ENCODE data around the gene KLLN.
"Not testable (repeated sequence)": the region's sequence is repeated elsewhere in the genome, so short reads cannot be mapped to it uniquely, and the experiment has no call there.

The KLLN gene

GRCh38 chr10:87838650-87839049 is 24.7 kb downstream of the KLLN start:
- no peak for FAIRE-seq

GRCh38 chr10:87837445-87837844 is 25.9 kb downstream of the KLLN start:
- no peak for FAIRE-seq

- no peak for FAIRE-seq
Observed at GRCh38 chr10:87836098-87836497, 27.2 kb downstream of the KLLN start.

GRCh38 chr10:87829986-87830729 is 33.2 kb downstream of the KLLN start:
- FAIRE-seq: no peak

- not testable (repeated sequence) for FAIRE-seq
Observed at GRCh38 chr10:87829051-87829450, 34.3 kb downstream of the KLLN start.

GRCh38 chr10:87827681-87828080 is 35.7 kb downstream of the KLLN start:
- FAIRE-seq: no peak

- no peak for FAIRE-seq
Observed at GRCh38 chr10:87826653-87827052, 36.7 kb downstream of the KLLN start.

- no peak for FAIRE-seq
Observed at GRCh38 chr10:87819289-87819585, 44.1 kb downstream of the KLLN start.

GRCh38 chr10:87818505-87819288 is 44.6 kb downstream of the KLLN start:
- FAIRE-seq: no peak

- FAIRE-seq: no peak
Observed at GRCh38 chr10:87817609-87818504, 45.5 kb downstream of the KLLN start, which contains the start of gene ATAD1. Gene ATAD1, minus strand, starts transcription at chr10:87818226. Its CDS starts 3,627 bp downstream, at chr10:87814599.

GRCh38 chr10:87816898-87817608 is 46.3 kb downstream of the KLLN start:
- no peak for FAIRE-seq

GRCh38 chr10:87816163-87816897 is 47.0 kb downstream of the KLLN start:
- FAIRE-seq: no peak
